Stomach smooth muscle (tissue), 2 donors: Measurements from ENCODE around the gene IGF1.
A peak's percentile ranks its signal among the peaks of the same experiment; 100 is the strongest.

Experiments
- H3K27ac ChIP-seq: one replicate; pipeline ENCODE4 v1.7.0; 2013; ENCODE audit warnings: mild to moderate bottlenecking, low read length, inconsistent platforms
- H3K27me3 ChIP-seq, 2 donors: one replicate each; pipeline ENCODE4 v1.7.0; 2013; ENCODE audit warnings: low read length in 2 of 2; ENCODE audit not compliant: insufficient read depth in 2 of 2, control insufficient read depth in 1 of 2
- H3K36me3 ChIP-seq, 2 donors: one replicate each; pipeline ENCODE4 v1.7.0; 2013; ENCODE audit warnings: low read length in 2 of 2; ENCODE audit not compliant: control insufficient read depth in 2 of 2, insufficient read depth in 2 of 2
- H3K4me1 ChIP-seq: one replicate; pipeline ENCODE4 v1.7.0; 2013; ENCODE audit warnings: low read length; ENCODE audit not compliant: control insufficient read depth, insufficient read depth
- H3K4me3 ChIP-seq, 2 donors: one replicate each; pipeline ENCODE4 v1.7.0; 2013; ENCODE audit warnings: low read length in 2 of 2
- H3K9ac ChIP-seq, 2 donors: one replicate each; pipeline ENCODE4 v1.7.0; 2013; ENCODE audit warnings: low read length in 2 of 2, mild to moderate bottlenecking in 1 of 2
- H3K9me3 ChIP-seq, 2 donors: one replicate each; pipeline ENCODE4 v1.7.0; 2013; ENCODE audit warnings: low read length in 2 of 2; ENCODE audit not compliant: control insufficient read depth in 2 of 2
- donor health status: healthy.
- donor health status: Pancreatic carcinoma.

IGF1 gene

GRCh38 chr12:102480406-102480805 lies at the start of gene IGF1:
TSS of gene IGF1 (minus strand) at chr12:102480563. CDS start at chr12:102480381, 182 bp downstream.
- H3K27ac ChIP-seq: peak within 1 kb of the TSS; percentile 32
- H3K9ac ChIP-seq: peak within 1 kb of the TSS; percentile 1 to 6
- H3K4me1 ChIP-seq: peaks cover 15% of the 10 kb centered on the region
- no peaks in the 10 kb centered on the region for H3K36me3 ChIP-seq
- no peaks in the 10 kb centered on the region for H3K27me3 ChIP-seq
- H3K9me3 ChIP-seq: no peaks in the 10 kb centered on the region
- peak within 1 kb of the TSS; percentile 44 to 73 for H3K4me3 ChIP-seq

- H3K4me1 ChIP-seq: no peaks in the 10 kb centered on the region
- no peaks in the 10 kb centered on the region for H3K27me3 ChIP-seq
- no peak overlapping the region for H3K9ac ChIP-seq
- H3K27ac ChIP-seq: no peak overlapping the region
- no peak overlapping the region for H3K4me3 ChIP-seq
- H3K9me3 ChIP-seq: peaks cover 0 to 4% of the 10 kb centered on the region in 2 donors
- H3K36me3 ChIP-seq: no peaks in the 10 kb centered on the region
Measured at GRCh38 chr12:102528111-102528510, 47.7 kb upstream of the IGF1 start.

DNA sequence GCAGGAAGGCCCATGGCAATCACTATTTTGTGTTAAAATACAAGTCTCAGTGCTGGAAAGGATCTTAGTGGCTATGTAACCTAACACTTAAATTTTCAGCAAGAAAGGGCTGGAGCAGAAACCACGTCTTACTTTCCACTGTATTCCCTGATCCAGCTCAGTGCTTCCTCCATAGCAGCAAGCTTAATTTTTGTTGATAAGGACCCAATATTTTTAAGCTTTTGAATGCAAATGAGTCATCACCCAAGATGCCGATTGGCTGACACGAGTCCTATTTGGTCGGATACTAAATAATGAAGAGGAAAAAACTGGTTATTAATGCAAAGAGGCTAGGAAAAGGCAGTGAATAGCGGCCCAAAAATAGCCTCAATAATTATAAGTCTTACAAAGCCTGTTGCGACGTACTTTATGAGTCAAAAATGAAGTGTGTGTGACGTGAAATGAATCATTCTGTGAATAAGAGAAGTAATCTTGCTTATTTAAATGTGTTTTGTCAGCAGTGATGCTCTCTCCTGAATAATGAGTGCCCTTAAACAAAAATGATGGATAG lies 46.9 kb upstream of the IGF1 start:
- no peaks in the 10 kb centered on the region for H3K4me1 ChIP-seq
- no peak overlapping the region for H3K4me3 ChIP-seq
- H3K27ac ChIP-seq: no peak overlapping the region
- H3K36me3 ChIP-seq: no peaks in the 10 kb centered on the region
- no peak overlapping the region for H3K9ac ChIP-seq
- H3K27me3 ChIP-seq: peaks cover 0 to 3% of the 10 kb centered on the region in 2 donors
- peaks cover 0 to 4% of the 10 kb centered on the region in 2 donors for H3K9me3 ChIP-seq

- Histone ChIP-seq H3K27me3 (peaks cover 0 to 3% of the 10 kb centered on the region in 2 donors), H3K9me3 (peaks cover 0 to 4% of the 10 kb centered on the region in 2 donors), H3K36me3 (no peaks in the 10 kb centered on the region), H3K4me3 (no peak overlapping the region), H3K9ac (no peak overlapping the region), H3K4me1 (no peaks in the 10 kb centered on the region), H3K27ac (no peak overlapping the region)
Measured at GRCh38 chr12:102526656-102527055, 46.3 kb upstream of the IGF1 start.

DNA sequence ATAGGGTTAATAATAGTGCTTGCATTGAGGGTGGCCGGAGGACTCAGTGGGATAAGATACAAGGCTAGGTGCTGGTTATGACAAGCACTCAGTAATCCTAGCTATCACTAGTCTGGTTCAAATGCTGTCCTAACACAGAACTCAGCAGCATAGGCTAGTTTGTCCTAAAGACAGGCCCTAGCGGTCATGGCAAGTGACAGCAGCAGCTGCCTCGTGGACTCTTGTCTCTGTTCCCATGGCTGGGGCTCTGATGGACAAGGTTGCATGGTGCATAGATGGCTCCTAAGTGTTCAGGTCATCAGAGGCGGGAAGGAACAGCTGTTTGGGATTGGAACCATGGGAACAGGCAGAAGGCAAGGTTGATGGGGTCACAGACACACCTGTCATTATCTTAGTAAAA lies 42.4 kb upstream of the IGF1 start:
- no peak overlapping the region for H3K27ac ChIP-seq
- H3K36me3 ChIP-seq: no peaks in the 10 kb centered on the region
- no peaks in the 10 kb centered on the region for H3K4me1 ChIP-seq
- no peak overlapping the region for H3K4me3 ChIP-seq
- no peak overlapping the region for H3K9ac ChIP-seq
- peaks cover 0 to 3% of the 10 kb centered on the region in 2 donors for H3K27me3 ChIP-seq
- no peaks in the 10 kb centered on the region for H3K9me3 ChIP-seq

GRCh38 chr12:102521662-102522277 lies 41.4 kb upstream of the IGF1 start:
- H3K4me1 ChIP-seq: no peaks in the 10 kb centered on the region
- H3K36me3 ChIP-seq: no peaks in the 10 kb centered on the region
- H3K4me3 ChIP-seq: no peak overlapping the region
- peaks cover 0 to 3% of the 10 kb centered on the region in 2 donors for H3K27me3 ChIP-seq
- no peak overlapping the region for H3K9ac ChIP-seq
- H3K27ac ChIP-seq: no peak overlapping the region
- no peaks in the 10 kb centered on the region for H3K9me3 ChIP-seq

DNA sequence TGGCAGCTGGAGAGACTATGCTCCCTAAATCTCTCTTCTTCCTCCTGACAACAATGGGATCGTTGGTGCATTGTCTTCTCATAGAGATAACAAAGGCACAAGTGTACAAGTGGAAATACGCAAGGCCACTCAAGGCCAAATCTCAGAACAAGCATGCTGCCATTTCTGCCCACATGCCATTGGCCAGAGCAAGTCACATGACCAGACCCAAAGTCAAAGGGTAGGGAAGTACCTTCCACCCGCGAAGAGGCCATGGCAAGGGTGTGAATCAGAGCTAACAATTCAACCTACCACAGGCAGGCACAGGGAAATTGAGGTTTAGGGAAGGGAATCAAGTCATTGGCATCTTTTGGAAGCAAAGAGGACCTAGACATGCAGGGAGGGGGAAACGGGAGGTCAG lies 38.5 kb upstream of the IGF1 start:
- Histone ChIP-seq H3K4me3 (no peak overlapping the region), H3K4me1 (no peaks in the 10 kb centered on the region), H3K36me3 (no peaks in the 10 kb centered on the region), H3K27ac (no peak overlapping the region), H3K9ac (no peak overlapping the region), H3K27me3 (peaks cover 0 to 3% of the 10 kb centered on the region in 2 donors), H3K9me3 (peaks cover 0 to 1% of the 10 kb centered on the region in 2 donors)

DNA sequence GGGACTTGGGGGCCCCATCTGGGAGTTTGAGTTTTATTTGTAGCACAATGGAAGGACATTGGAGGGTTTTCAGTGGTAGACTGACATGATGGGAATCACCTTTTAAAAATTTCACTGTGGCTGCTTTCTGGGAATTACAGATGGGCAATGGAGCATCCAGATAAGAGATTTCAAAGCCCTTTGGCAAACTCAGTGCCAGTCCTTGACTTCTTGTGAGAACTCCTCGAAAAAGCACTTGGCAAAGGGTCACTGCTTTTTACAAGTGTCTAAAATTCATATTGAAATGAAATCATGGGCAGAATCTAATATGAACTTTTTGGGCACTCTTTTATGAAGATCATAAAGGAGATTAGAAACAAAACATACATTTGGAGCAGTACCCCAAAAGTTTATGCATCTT lies 34.3 kb upstream of the IGF1 start:
- Histone ChIP-seq H3K27me3 (no peaks in the 10 kb centered on the region), H3K4me1 (no peaks in the 10 kb centered on the region), H3K27ac (no peak overlapping the region), H3K9ac (no peak overlapping the region), H3K9me3 (peaks cover 0 to 1% of the 10 kb centered on the region in 2 donors), H3K36me3 (no peaks in the 10 kb centered on the region), H3K4me3 (no peak overlapping the region)

- Histone ChIP-seq H3K4me3 (no peak overlapping the region), H3K27ac (no peak overlapping the region), H3K36me3 (no peaks in the 10 kb centered on the region), H3K4me1 (no peaks in the 10 kb centered on the region), H3K9me3 (peaks cover 0 to 1% of the 10 kb centered on the region in 2 donors), H3K27me3 (no peaks in the 10 kb centered on the region), H3K9ac (no peak overlapping the region)
Measured at GRCh38 chr12:102513739-102514138, 33.4 kb upstream of the IGF1 start.

GRCh38 chr12:102513272-102513671 lies 32.9 kb upstream of the IGF1 start:
- Histone ChIP-seq H3K36me3 (no peaks in the 10 kb centered on the region), H3K27ac (no peak overlapping the region), H3K9me3 (peaks cover 0 to 1% of the 10 kb centered on the region in 2 donors), H3K4me1 (no peaks in the 10 kb centered on the region), H3K9ac (no peak overlapping the region), H3K4me3 (no peak overlapping the region), H3K27me3 (no peaks in the 10 kb centered on the region)

DNA sequence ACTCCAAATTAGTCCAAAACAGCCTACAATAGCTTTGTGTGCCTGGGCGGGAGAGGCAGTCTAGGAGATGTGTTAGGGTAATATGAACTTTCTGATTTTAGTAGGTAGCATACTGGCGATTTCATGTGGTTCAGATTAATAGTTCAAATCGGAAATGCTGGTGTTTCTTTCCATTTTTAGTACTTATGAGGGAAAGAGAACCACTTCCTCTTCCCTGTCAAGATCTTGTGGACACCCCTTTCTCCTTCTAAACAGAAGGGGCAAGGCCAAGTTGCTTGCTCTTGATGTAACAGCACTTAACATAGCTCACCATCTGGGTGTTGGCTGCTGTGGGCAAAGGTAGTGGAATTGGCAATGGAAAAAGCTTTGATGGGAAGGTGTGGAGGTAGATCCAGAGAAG lies 32.2 kb upstream of the IGF1 start:
- no peaks in the 10 kb centered on the region for H3K4me1 ChIP-seq
- H3K9ac ChIP-seq: no peak overlapping the region
- no peaks in the 10 kb centered on the region for H3K27me3 ChIP-seq
- peaks cover 0 to 1% of the 10 kb centered on the region in 2 donors for H3K9me3 ChIP-seq
- no peak overlapping the region for H3K4me3 ChIP-seq
- H3K36me3 ChIP-seq: no peaks in the 10 kb centered on the region
- H3K27ac ChIP-seq: no peak overlapping the region
